HepG2 (cell line): ENCODE measurements around the gene TBC1D14. TPM values are rescaled to one million over a fixed set of nuclear protein-coding genes. Genes with fewer than 3 reads are reported as not detected.

Source experiments
- ARNTL ChIP-seq: sonication (generic); formaldehyde crosslinking; IDR thresholded peaks from 2 replicates; pipeline ENCODE4 v1.4.0; 2020; ENCODE audit warnings: mild to moderate bottlenecking, missing genetic modification reagents
- CREM ChIP-seq, 2 experiments: sonication (generic) in 1 of 2; formaldehyde crosslinking in 1 of 2; IDR thresholded peaks; 2 replicates each; pipeline versions ENCODE4 v1.4.0 to v1.6.1; 2016 to 2020; ENCODE audit warnings: antibody characterized with exemption in 1 of 2, mild to moderate bottlenecking in 1 of 2, missing genetic modification reagents in 1 of 2
- FOSL2 ChIP-seq: sonication (generic); formaldehyde crosslinking; IDR thresholded peaks from 2 replicates; pipeline ENCODE4 v1.4.0; 2020; ENCODE audit warnings: missing genetic modification reagents
- JDP2 ChIP-seq: sonication (generic); formaldehyde crosslinking; IDR thresholded peaks from 2 replicates; pipeline ENCODE4 v1.8.1; 2022; ENCODE audit warnings: missing genetic modification reagents, borderline replicate concordance
- KDM4B ChIP-seq: sonication (generic); formaldehyde crosslinking; IDR thresholded peaks from 2 replicates; pipeline ENCODE4 v1.4.0; 2020; ENCODE audit warnings: missing genetic modification reagents
- KDM6A ChIP-seq: IDR thresholded peaks from 2 replicates; pipeline ENCODE4 v1.6.1; 2016; ENCODE audit warnings: low read depth
- KMT2B ChIP-seq: IDR thresholded peaks from 2 replicates; pipeline ENCODE4 v1.6.1; 2016; ENCODE audit warnings: missing genetic modification reagents, missing compliant biosample characterization
- MAF1 ChIP-seq: sonication (generic); formaldehyde crosslinking; IDR thresholded peaks from 2 replicates; pipeline ENCODE4 v1.5.0; 2020; ENCODE audit warnings: missing genetic modification reagents, borderline replicate concordance
- MED1 ChIP-seq: sonication (generic); formaldehyde crosslinking; IDR thresholded peaks from 2 replicates; pipeline ENCODE4 v1.4.0; 2020; ENCODE audit warnings: missing genetic modification reagents
- MIXL1 ChIP-seq: IDR thresholded peaks from 2 replicates; pipeline ENCODE4 v1.6.1; 2016
- MTA1 ChIP-seq: sonication (generic); formaldehyde crosslinking; IDR thresholded peaks from 2 replicates; pipeline ENCODE4 v1.4.0; 2020; ENCODE audit warnings: missing genetic modification reagents, mild to moderate bottlenecking, borderline replicate concordance
- NCOA2 ChIP-seq: sonication (generic); formaldehyde crosslinking; IDR thresholded peaks from 2 replicates; pipeline ENCODE4 v1.8.0; 2022; ENCODE audit warnings: inconsistent platforms
- NFIC ChIP-seq: IDR thresholded peaks from 2 replicates; pipeline ENCODE4 v1.6.1; 2012; ENCODE audit warnings: mild to moderate bottlenecking, low read length, inconsistent platforms
- ONECUT2 ChIP-seq: sonication (generic); formaldehyde crosslinking; IDR thresholded peaks from 2 replicates; pipeline ENCODE4 v1.4.0; 2020; ENCODE audit warnings: missing genetic modification reagents
- PCBP2 ChIP-seq: fragments of 200-400 bp; formaldehyde crosslinking; optimal IDR thresholded peaks from 2 replicates; pipeline ENCODE3; 2018; ENCODE audit warnings: low read length, low read depth; ENCODE audit not compliant: poor library complexity, severe bottlenecking
- RXRB ChIP-seq: IDR thresholded peaks from 2 replicates; pipeline ENCODE4 v1.6.1; 2016; ENCODE audit warnings: borderline replicate concordance, missing genetic modification reagents, missing compliant biosample characterization
- SRSF4 ChIP-seq: fragments of 200-400 bp; formaldehyde crosslinking; IDR thresholded peaks from one replicate; pipeline ENCODE4 v1.6.1; 2018; ENCODE audit warnings: mild to moderate bottlenecking, low read depth, low read length, moderate library complexity; ENCODE audit not compliant: poor library complexity, severe bottlenecking
- SSRP1 ChIP-seq: IDR thresholded peaks from 2 replicates; pipeline ENCODE4 v1.6.1; 2016; ENCODE audit warnings: control low read depth
- STAG1 ChIP-seq: sonication (generic); formaldehyde crosslinking; IDR thresholded peaks from 2 replicates; pipeline ENCODE4 v1.4.0; 2020; ENCODE audit warnings: missing genetic modification reagents
- XRCC5 ChIP-seq: fragments of 200-400 bp; formaldehyde crosslinking; optimal IDR thresholded peaks from 2 replicates; pipeline ENCODE3; 2017; ENCODE audit warnings: mild to moderate bottlenecking, low read length
- ZFP1 ChIP-seq: IDR thresholded peaks from 2 replicates; pipeline ENCODE4 v1.6.1; 2016
- ZNF225 ChIP-seq: sonication (generic); formaldehyde crosslinking; IDR thresholded peaks from 2 replicates; pipeline ENCODE4 v1.4.0; 2020; ENCODE audit warnings: mild to moderate bottlenecking, missing genetic modification reagents
- ZNF335 ChIP-seq: sonication (generic); formaldehyde crosslinking; IDR thresholded peaks from 2 replicates; pipeline ENCODE4 v1.4.0; 2020; ENCODE audit warnings: missing genetic modification reagents
- ZNF441 ChIP-seq: sonication (generic); formaldehyde crosslinking; IDR thresholded peaks from 2 replicates; pipeline ENCODE4 v1.7.0; 2021; ENCODE audit warnings: missing genetic modification reagents, borderline replicate concordance
- ZNF567 ChIP-seq: sonication (generic); formaldehyde crosslinking; IDR thresholded peaks from 2 replicates; pipeline ENCODE4 v1.8.1; 2023; ENCODE audit warnings: mild to moderate bottlenecking, missing genetic modification reagents, borderline replicate concordance
- ZNF724P ChIP-seq: sonication (generic); formaldehyde crosslinking; IDR thresholded peaks from 2 replicates; pipeline ENCODE4 v1.8.0; 2022; ENCODE audit warnings: missing genetic modification reagents, borderline replicate concordance
- ZNF790 ChIP-seq: sonication (generic); formaldehyde crosslinking; IDR thresholded peaks from 2 replicates; pipeline ENCODE4 v1.8.0; 2022; ENCODE audit warnings: missing genetic modification reagents, mild to moderate bottlenecking, borderline replicate concordance
- ZSCAN22 ChIP-seq: sonication (generic); formaldehyde crosslinking; IDR thresholded peaks from 2 replicates; pipeline ENCODE4 v1.4.0; 2020; ENCODE audit warnings: mild to moderate bottlenecking, missing genetic modification reagents
- polyA plus RNA-seq, 8 experiments: library from polyadenylated mRNA; depleted of rRNA in 3 of 8; stranded (reverse) in 7 of 8; unstranded in 1 of 8; fragments of >200 nt; fragmentation: Illumina TruSeq in 4 of 8; extraction: Trizol in 4 of 8; gene quantifications; 2 replicates each; pipeline versions ENCODE4 v1.2.1 to v1.2.3, GENCODE V29; 2011 to 2016; ENCODE audit warnings: low read depth in 4 of 8, missing spikeins in 1 of 8, mixed read lengths in 1 of 8; ENCODE audit not compliant: insufficient read depth in 1 of 8
- total RNA-seq, 5 experiments: library from RNA; depleted of rRNA; stranded (reverse); fragments of >200 nt; fragmentation: Illumina TruSeq; extraction: Trizol; gene quantifications; 2 replicates each; pipeline ENCODE4 v1.2.3, GENCODE V29; 2016; ENCODE audit warnings: low read depth in 1 of 5
- TF ChIP-seq, protein P1 (sequence below): IDR thresholded peaks from 2 replicates; pipeline ENCODE4 v1.4.0; 2020; ENCODE audit warnings: mild to moderate bottlenecking, missing genetic modification reagents
- TF ChIP-seq, protein P2 (sequence below): IDR thresholded peaks from 2 replicates; pipeline ENCODE4 v1.6.1; 2012; ENCODE audit warnings: inconsistent platforms
- TF ChIP-seq, protein P3 (sequence below): IDR thresholded peaks from 2 replicates; pipeline ENCODE4 v1.6.1; 2016

Gene TBC1D14
- total and polyA plus RNA-seq, 2 of the 13 experiments (the other 11 are each of a cell fraction or from before 2014, with no cell fraction given), result 29.5 to 46.5 TPM

DNA sequence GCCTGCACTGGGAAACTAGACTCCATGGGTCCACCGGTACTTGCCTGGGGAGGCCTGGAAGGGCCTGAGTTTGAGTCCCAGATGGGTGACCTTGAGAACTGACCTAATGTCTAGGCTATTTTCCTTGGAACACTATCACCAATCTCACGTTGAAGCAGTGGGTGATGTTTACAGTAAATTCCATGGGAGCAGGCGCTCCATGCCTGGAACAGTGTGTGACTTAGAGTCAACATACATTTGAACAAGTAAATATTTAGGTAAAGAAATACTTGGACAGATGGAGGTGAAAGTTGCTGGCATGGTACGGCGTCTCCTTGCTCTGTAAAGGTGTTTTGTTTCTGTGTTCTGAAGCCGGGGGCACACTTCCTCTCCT, 47.5 kb downstream of the TBC1D14 start (continued):
- TF ChIP-seq, protein P1, sequence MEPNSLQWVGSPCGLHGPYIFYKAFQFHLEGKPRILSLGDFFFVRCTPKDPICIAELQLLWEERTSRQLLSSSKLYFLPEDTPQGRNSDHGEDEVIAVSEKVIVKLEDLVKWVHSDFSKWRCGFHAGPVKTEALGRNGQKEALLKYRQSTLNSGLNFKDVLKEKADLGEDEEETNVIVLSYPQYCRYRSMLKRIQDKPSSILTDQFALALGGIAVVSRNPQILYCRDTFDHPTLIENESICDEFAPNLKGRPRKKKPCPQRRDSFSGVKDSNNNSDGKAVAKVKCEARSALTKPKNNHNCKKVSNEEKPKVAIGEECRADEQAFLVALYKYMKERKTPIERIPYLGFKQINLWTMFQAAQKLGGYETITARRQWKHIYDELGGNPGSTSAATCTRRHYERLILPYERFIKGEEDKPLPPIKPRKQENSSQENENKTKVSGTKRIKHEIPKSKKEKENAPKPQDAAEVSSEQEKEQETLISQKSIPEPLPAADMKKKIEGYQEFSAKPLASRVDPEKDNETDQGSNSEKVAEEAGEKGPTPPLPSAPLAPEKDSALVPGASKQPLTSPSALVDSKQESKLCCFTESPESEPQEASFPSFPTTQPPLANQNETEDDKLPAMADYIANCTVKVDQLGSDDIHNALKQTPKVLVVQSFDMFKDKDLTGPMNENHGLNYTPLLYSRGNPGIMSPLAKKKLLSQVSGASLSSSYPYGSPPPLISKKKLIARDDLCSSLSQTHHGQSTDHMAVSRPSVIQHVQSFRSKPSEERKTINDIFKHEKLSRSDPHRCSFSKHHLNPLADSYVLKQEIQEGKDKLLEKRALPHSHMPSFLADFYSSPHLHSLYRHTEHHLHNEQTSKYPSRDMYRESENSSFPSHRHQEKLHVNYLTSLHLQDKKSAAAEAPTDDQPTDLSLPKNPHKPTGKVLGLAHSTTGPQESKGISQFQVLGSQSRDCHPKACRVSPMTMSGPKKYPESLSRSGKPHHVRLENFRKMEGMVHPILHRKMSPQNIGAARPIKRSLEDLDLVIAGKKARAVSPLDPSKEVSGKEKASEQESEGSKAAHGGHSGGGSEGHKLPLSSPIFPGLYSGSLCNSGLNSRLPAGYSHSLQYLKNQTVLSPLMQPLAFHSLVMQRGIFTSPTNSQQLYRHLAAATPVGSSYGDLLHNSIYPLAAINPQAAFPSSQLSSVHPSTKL, result peak; percentile 82
- TF ChIP-seq ZNF225 (CRISPR knock-in tag) (no peak), JDP2 (CRISPR knock-in tag) (no peak), ONECUT2 (CRISPR knock-in tag) (no peak), SRSF4 (no peak), ZNF567 (CRISPR knock-in tag) (no peak), ZNF441 (CRISPR knock-in tag) (no peak), MIXL1 (CRISPR knock-in tag) (no peak), ZSCAN22 (CRISPR knock-in tag) (no peak), PCBP2 (no peak), KMT2B (CRISPR knock-in tag) (no peak), STAG1 (CRISPR knock-in tag) (0 out of 2 replicates have a peak, but pooled peaks have one; percentile 2), XRCC5 (no peak), ZNF724P (CRISPR knock-in tag) (no peak), ZFP1 (CRISPR knock-in tag) (no peak), ARNTL (CRISPR knock-in tag) (peak; percentile 41; the same call in 1 of the 2 replicates), MED1 (CRISPR knock-in tag) (peak; percentile 59), ZNF790 (CRISPR knock-in tag) (no peak), ZNF335 (no peak), CREM (IDR thresholded peaks at IDR 0.05) (no peak), CREM (CRISPR knock-in tag; IDR thresholded peaks at IDR 0.05) (no peak), MAF1 (CRISPR knock-in tag) (no peak), MTA1 (CRISPR knock-in tag) (no peak), NFIC (no peak), SSRP1 (no peak), NCOA2 (CRISPR knock-in tag) (peak; percentile 29; the same call in 1 of the 2 replicates), RXRB (CRISPR knock-in tag) (peak; percentile 88), KDM4B (CRISPR knock-in tag) (no peak), FOSL2 (CRISPR knock-in tag) (0 out of 2 replicates have a peak, but pooled peaks have one; percentile 16), KDM6A (CRISPR knock-in tag) (no peak)
- TF ChIP-seq, protein P2, sequence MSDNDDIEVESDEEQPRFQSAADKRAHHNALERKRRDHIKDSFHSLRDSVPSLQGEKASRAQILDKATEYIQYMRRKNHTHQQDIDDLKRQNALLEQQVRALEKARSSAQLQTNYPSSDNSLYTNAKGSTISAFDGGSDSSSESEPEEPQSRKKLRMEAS, result peak; percentile 24; the same call in 1 of the 2 replicates
- TF ChIP-seq, protein P3, sequence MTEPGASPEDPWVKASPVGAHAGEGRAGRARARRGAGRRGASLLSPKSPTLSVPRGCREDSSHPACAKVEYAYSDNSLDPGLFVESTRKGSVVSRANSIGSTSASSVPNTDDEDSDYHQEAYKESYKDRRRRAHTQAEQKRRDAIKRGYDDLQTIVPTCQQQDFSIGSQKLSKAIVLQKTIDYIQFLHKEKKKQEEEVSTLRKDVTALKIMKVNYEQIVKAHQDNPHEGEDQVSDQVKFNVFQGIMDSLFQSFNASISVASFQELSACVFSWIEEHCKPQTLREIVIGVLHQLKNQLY (CRISPR knock-in tag), result peak; percentile 83
